Fibroblast of pulmonary artery (primary cell): ENCODE results near the gene NOG.

Experiments
- DNase-seq: peaks from one replicate; pipeline ENCODE4 v3.0.0-alpha.2; 2010; ENCODE audit warnings: low read depth
- H3K4me3 ChIP-seq: replicated peaks from 2 replicates; pipeline ENCODE4 v1.5.1; 2011; ENCODE audit warnings: low read depth, mild to moderate bottlenecking, control low read depth, low read length, moderate library complexity
- TF ChIP-seq, protein P1 (sequence below): IDR thresholded peaks from 2 replicates; pipeline ENCODE4 v1.5.1; 2011; ENCODE audit warnings: mild to moderate bottlenecking, control low read depth, low read length, inconsistent platforms; ENCODE audit errors: missing control alignments

NOG gene

DNA sequence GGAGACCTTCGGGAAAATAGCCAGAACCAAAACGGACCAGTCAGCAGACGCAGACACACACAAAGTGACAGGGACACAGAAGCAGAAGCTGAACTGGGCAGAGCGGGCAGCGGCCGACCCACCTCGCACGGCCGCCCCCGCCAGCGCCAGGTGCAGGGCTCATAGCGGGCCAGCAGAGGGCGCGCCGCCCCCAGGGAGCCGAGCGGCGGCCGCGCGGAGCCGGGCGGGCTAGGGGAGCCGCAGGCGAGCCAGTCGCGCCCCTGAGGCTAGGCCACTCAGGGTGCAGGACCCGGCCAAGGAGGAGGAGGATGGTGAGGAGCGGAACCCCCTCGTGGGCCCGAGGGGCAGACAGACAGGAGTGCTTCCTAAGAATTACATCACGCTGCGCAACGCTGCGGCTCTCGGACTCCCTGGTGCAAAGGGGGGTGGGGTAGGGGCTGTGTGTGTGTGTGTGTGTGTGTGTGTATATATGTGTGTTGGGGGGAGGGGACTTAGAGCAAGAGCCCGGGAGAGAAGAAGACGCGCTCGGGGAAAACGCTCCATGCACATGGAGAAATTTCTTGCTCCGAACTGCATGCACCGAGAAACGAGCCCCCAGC, 913 bp upstream of the NOG start:
- DNase-seq: peak; percentile 23
- TF ChIP-seq, protein P1, sequence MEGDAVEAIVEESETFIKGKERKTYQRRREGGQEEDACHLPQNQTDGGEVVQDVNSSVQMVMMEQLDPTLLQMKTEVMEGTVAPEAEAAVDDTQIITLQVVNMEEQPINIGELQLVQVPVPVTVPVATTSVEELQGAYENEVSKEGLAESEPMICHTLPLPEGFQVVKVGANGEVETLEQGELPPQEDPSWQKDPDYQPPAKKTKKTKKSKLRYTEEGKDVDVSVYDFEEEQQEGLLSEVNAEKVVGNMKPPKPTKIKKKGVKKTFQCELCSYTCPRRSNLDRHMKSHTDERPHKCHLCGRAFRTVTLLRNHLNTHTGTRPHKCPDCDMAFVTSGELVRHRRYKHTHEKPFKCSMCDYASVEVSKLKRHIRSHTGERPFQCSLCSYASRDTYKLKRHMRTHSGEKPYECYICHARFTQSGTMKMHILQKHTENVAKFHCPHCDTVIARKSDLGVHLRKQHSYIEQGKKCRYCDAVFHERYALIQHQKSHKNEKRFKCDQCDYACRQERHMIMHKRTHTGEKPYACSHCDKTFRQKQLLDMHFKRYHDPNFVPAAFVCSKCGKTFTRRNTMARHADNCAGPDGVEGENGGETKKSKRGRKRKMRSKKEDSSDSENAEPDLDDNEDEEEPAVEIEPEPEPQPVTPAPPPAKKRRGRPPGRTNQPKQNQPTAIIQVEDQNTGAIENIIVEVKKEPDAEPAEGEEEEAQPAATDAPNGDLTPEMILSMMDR: peak; percentile 33
- peak overlapping the region; percentile 44 for H3K4me3 ChIP-seq

DNA sequence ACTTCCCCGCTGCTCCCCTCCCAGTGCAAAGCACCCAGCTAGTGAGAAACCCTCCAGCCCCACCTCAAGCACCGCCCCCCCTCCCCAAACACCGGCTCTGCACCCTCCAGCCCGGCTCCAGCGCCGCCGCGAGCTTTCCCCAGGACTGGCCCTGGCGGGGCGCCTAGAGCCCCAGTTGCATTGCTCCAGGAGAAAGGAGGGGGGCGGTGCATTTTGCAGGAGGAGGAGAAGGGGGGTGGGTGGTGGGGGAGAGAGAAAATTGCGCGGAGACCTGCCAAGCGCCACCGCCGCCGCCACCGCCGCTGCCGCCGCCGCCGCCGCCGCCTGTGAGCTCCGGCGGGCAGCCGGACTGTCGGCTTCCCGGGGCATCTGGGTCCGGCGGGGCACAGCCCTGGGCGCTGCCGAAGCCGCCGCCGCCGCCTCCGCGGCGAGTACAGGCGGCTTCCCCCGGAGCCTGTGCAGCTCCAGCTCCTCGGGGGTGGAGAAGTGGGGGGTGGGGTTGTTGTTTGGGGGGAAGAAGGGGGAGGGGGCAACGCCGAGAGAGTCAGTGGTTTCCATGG, 333 bp upstream of the NOG start:
- TF ChIP-seq, protein P1: no peak
- no peak for DNase-seq
- H3K4me3 ChIP-seq: peak overlapping the region; percentile 44

DNA sequence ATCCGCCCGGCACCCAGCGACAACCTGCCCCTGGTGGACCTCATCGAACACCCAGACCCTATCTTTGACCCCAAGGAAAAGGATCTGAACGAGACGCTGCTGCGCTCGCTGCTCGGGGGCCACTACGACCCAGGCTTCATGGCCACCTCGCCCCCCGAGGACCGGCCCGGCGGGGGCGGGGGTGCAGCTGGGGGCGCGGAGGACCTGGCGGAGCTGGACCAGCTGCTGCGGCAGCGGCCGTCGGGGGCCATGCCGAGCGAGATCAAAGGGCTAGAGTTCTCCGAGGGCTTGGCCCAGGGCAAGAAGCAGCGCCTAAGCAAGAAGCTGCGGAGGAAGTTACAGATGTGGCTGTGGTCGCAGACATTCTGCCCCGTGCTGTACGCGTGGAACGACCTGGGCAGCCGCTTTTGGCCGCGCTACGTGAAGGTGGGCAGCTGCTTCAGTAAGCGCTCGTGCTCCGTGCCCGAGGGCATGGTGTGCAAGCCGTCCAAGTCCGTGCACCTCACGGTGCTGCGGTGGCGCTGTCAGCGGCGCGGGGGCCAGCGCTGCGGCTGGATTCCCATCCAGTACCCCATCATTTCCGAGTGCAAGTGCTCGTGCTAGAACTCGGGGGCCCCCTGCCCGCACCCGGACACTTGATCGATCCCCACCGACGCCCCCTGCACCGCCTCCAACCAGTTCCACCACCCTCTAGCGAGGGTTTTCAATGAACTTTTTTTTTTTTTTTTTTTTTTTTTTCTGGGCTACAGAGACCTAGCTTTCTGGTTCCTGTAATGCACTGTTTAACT, 1.0 kb downstream of the NOG start:
- DNase-seq: no peak
- peak overlapping the region; percentile 21 for H3K4me3 ChIP-seq
- TF ChIP-seq, protein P1: no peak

DNA sequence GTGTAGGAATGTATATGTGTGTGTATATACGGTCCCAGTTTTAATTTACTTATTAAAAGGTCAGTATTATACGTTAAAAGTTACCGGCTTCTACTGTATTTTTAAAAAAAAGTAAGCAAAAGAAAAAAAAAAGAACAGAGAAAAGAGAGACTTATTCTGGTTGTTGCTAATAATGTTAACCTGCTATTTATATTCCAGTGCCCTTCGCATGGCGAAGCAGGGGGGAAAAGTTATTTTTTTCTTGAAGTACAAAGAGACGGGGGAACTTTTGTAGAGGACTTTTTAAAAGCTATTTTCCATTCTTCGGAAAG, 1.6 kb downstream of the NOG start:
- TF ChIP-seq, protein P1: no peak
- H3K4me3 ChIP-seq: no peak overlapping the region
- no peak for DNase-seq

DNA sequence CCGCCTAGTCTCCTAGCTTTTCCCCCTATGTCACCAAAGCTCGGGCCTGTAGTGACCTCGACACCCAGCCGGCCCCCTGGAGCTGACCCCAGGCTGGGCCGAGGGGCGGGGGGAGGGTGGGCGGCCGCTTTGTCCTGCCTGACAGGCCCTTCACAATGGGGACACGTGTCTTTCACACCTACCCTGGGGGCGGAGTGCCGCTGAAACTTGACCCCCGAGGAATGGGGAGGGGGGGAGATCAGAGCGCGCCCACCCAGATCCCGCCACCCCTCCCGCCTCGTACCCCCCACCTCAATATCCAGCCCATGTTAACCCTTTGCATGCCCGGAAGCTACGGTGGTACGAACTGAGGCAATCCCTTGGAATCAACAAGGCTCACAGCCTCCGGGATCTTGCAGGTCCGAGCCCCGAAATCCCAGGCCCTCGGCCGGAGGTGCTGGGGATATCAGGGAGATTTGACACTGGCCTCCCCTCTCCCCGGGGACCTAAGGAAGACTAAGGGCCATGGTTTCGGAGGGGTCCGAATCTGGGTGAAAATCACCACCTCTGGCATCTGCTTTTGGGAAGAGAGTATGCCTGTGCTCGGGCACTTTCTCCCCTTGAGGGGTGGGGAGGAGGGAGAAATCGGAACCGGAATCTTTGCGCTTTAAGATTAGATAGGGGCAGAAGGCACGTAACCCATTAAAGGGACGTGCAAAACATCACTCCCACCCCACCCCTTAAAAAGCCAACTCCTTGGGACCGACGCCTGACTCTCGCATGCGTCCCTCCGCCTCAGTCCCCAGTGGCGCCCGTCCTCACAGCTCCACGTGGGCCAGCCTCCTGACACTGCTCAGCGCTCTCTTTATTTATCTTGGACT, 2.6 kb downstream of the NOG start:
- H3K4me3 ChIP-seq: no peak overlapping the region
- no peak for DNase-seq
- TF ChIP-seq, protein P1: no peak

DNA sequence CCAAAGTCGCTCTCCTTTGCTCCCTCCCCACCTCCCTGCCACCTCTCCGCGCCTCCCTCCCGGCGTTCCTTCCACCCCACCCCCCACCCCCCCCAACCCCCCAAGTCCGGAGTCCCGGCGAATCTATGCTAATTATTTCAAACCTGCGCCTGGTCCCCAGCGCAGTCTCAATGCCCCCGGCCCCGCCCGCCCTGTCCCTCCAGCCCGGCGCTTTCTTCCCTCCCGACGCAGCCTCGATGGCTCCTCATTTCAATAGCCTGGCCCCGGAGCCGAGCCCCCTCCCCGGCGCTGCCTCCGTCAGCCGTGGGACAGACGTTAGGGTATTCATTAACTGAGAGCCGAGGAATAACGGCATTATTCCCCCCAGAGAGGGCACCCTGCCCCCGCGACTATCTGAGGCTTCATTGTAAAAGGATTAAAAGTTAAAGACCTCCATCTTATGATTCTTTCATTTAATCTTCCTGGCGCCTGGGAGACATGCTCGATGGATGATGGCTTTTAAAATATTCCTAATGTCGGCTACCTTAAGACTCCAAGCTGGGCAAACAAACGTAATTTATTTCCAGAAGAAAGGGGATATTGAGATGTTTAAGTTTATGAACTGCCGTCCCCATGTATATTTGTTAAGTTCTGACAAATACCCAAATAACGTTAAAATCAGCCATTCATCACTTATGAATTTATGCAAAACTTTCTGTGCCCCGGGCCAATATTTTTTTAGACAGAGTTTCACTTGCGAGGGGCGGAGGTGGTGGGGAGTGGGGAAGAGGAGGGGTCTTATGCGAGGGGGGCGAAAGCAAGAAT, 3.4 kb downstream of the NOG start:
- no peak overlapping the region for H3K4me3 ChIP-seq
- no peak for DNase-seq
- TF ChIP-seq, protein P1: no peak
